Choroid plexus epithelial cell (primary cell): Measurements from ENCODE around the gene JTB.

Experiments used
- DNase-seq: peaks from one replicate; pipeline ENCODE4 v3.0.0-alpha.2; 2010; ENCODE audit warnings: low read depth
- H3K4me3 ChIP-seq: 2 replicates; pipeline ENCODE4 v1.5.1; 2011; ENCODE audit warnings: low read depth, mild to moderate bottlenecking, control low read depth, low read length, moderate library complexity
- CTCF ChIP-seq: conservative IDR thresholded peaks from 2 replicates; pipeline ENCODE4 v1.5.1; 2011; ENCODE audit warnings: low read depth, mild to moderate bottlenecking, control low read depth, inconsistent platforms, low read length, moderate library complexity

JTB gene

GRCh38 chr1:153967107-153967999 lies 10.1 kb downstream of the JTB start, which contains the start of gene CREB3L4:
Gene CREB3L4, plus strand, starts transcription at chr1:153967902. Its CDS starts 624 bp downstream, at chr1:153968526.
- peak within 1 kb of the TSS; percentile 72 for H3K4me3 ChIP-seq
- peak; percentile 55 for TF ChIP-seq CTCF
- DNase-seq: peak; percentile 99

GRCh38 chr1:153963850-153964331 lies 13.6 kb downstream of the JTB start:
- DNase-seq: no peak
- peak overlapping the region; percentile 89 for H3K4me3 ChIP-seq
- TF ChIP-seq CTCF: no peak

GRCh38 chr1:153963030-153963849 lies 14.2 kb downstream of the JTB start, which contains the start of gene SLC39A1:
Gene SLC39A1, minus strand, starts transcription at chr1:153963537. Its CDS starts 822 bp downstream, at chr1:153962715.
- peak; percentile 97 for DNase-seq
- TF ChIP-seq CTCF: no peak
- peak within 1 kb of the TSS; percentile 89 for H3K4me3 ChIP-seq

GRCh38 chr1:153962088-153963029 lies 15.1 kb downstream of the JTB start:
- peak overlapping the region; percentile 89 for H3K4me3 ChIP-seq
- DNase-seq: peak; percentile 56
- TF ChIP-seq CTCF: no peak

GRCh38 chr1:153961421-153961820 lies 16.1 kb downstream of the JTB start:
- no peak overlapping the region for H3K4me3 ChIP-seq
- TF ChIP-seq CTCF: no peak

GRCh38 chr1:153960206-153960605 lies 17.3 kb downstream of the JTB start:
- no peak for TF ChIP-seq CTCF
- no peak overlapping the region for H3K4me3 ChIP-seq
- no peak for DNase-seq

More at GRCh38 chr1:153961421-153961820, 16.1 kb downstream of the JTB start:
- DNase-seq: no peak
